Left renal pelvis (tissue), 4 donors: ENCODE results near the gene ZNF410. TPM values are rescaled to one million over a fixed set of nuclear protein-coding genes. Genes with fewer than 3 reads are reported as not detected.
"Not testable (repeated sequence)": the region's sequence is repeated elsewhere in the genome, so short reads cannot be mapped to it uniquely, and the experiment has no call there.

Experiments
- DNase-seq, 4 donors: peaks; one replicate each; pipeline ENCODE4 v3.0.0-alpha.2; 2013; ENCODE audit warnings: low read depth in 4 of 4, low spot score in 3 of 4
- polyA plus RNA-seq, 4 donors: library from polyadenylated mRNA; unstranded; fragments of 120-200 nt; gene quantifications; one replicate each; pipeline ENCODE4 v1.2.1, GENCODE V29; 2013; ENCODE audit not compliant: insufficient read length in 4 of 4

ZNF410 gene, protein sequence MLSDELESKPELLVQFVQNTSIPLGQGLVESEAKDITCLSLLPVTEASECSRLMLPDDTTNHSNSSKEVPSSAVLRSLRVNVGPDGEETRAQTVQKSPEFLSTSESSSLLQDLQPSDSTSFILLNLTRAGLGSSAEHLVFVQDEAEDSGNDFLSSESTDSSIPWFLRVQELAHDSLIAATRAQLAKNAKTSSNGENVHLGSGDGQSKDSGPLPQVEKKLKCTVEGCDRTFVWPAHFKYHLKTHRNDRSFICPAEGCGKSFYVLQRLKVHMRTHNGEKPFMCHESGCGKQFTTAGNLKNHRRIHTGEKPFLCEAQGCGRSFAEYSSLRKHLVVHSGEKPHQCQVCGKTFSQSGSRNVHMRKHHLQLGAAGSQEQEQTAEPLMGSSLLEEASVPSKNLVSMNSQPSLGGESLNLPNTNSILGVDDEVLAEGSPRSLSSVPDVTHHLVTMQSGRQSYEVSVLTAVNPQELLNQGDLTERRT
- 10 to 100 TPM; 45.3 to 63.6 (median 60.5) TPM for polyA plus RNA-seq

- DNase-seq, result peak; percentile 81 to 89 (median 88)
Observed at GRCh38 chr14:73886449-73887317, at the start of gene ZNF410. TSS of gene ZNF410 (plus strand) at chr14:73886859. CDS start at chr14:73892176, 5,317 bp downstream.

- not testable (repeated sequence) for DNase-seq
Observed at GRCh38 chr14:73838293-73839034, 48.2 kb upstream of the ZNF410 start.

- no peak for DNase-seq
Observed at GRCh38 chr14:73842201-73842600, 44.5 kb upstream of the ZNF410 start.

DNA sequence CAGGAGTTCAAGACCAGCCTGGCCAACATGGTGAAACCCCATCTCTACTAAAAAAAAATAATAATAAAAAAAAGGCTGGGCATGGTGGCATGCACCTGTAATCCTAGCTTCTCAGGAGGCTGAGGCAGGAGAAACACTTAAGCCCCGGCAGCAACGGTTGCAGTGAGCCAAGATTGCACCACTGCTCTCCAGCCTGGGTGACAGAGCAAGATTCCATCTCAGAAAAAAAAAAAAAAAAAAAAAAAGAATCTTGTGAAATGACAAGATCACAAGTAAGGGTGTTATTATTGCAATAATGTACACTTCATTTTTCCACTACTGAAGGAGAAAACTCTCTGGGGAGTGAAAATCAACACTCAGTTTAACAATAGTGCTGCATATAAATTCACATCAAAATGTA, 43.8 kb upstream of the ZNF410 start:
- no peak for DNase-seq

DNA sequence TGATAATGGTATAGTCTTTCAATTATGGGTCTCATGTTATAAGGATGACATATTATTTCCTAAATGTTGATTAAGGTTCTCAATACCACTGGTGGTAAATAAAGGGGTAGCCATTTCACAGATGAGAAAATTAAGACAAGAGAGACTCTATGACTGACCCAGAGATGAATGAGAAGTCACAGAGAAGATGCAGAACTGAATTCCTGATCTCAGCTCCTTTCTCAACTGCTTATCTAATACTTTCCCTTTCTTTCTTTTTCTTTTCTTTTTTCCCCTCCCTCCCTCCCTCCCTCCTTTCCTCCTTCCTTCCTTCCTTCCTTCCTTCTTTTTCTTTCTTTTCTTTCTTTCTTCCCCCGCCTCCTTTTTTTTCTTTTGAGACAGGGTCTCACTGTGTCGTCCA, 43.4 kb upstream of the ZNF410 start:
- DNase-seq, result no peak

GRCh38 chr14:73846947-73847346, 39.7 kb upstream of the ZNF410 start:
- DNase-seq, result no peak

- no peak for DNase-seq
Observed at GRCh38 chr14:73851000-73851399, 35.7 kb upstream of the ZNF410 start.

- DNase-seq, result peak; percentile 90 to 94 (median 92)
Observed at GRCh38 chr14:73851567-73852382, 34.9 kb upstream of the ZNF410 start, which contains the start of gene PTGR2. TSS of gene PTGR2 (plus strand) at chr14:73851831. CDS start at chr14:73858863, 7,032 bp downstream.

- DNase-seq, result no peak
Observed at GRCh38 chr14:73859145-73859544, 27.5 kb upstream of the ZNF410 start.

DNA sequence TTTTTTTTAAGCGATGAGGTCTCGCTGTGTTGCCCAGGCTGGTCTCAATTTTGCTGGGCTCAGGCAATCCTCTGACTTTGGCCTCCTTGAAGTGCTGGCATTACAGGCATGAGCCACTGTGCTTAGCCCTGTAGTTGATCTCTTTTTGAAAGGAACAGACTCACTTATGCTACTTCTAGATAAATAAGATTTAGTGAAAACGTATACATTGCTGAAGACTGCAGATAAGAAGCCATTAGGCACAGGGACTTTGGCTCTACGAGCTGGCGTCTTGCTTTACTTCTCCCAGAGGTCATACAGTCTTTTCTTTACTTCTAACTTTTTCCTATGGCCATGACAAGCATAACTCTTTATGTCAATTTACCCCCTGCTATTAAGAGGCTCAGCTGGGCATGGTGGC, 25.6 kb upstream of the ZNF410 start:
- DNase-seq, result no peak

DNA sequence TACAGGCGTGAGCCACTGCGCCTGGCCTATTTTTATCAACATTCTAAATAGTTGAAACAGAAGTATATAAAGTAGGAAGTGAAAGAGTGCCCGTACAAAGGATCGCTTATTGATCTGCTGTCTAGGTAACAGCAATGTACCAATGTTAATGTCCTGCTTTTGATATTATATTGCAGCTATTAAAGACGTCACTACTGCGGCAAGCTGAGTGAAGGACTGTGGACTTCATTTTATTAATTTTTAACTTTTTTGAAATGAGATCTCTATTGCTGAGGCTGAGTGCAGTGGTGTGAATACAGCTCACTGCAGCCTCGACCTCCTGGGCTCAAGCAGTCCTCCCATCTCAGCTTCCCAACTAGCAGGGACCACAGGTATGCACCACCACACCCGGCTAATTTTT, 24.2 kb upstream of the ZNF410 start:
- DNase-seq, result no peak

GRCh38 chr14:73863209-73863608, 23.4 kb upstream of the ZNF410 start:
- no peak for DNase-seq

GRCh38 chr14:73865534-73866113, 21.0 kb upstream of the ZNF410 start:
- DNase-seq, result no peak

- not testable (repeated sequence) for DNase-seq
Observed at GRCh38 chr14:73869754-73870153, 16.9 kb upstream of the ZNF410 start.

- no peak for DNase-seq
Observed at GRCh38 chr14:73870525-73871235, 16.0 kb upstream of the ZNF410 start.

DNA sequence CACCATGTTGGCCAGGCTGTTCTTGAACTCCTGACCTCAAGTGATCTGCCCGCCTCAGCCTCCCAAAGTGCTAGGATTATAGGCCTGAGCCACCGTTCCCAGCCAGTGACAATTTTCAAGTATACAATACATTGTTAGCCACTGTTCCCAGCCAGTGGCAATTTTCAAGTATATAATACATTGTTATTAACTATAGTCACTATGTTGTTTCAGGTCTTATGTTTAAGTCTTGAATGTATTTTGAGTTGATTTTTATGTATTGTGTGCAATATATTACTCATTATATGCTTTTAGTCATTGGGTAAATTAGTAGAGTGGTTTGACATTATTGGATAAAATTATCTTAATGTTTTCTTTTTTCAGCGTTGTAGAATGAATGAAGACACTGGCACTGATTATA, 13.0 kb upstream of the ZNF410 start:
- DNase-seq, result no peak

- DNase-seq, result no peak
Observed at GRCh38 chr14:73877790-73878189, 8.9 kb upstream of the ZNF410 start.

DNA sequence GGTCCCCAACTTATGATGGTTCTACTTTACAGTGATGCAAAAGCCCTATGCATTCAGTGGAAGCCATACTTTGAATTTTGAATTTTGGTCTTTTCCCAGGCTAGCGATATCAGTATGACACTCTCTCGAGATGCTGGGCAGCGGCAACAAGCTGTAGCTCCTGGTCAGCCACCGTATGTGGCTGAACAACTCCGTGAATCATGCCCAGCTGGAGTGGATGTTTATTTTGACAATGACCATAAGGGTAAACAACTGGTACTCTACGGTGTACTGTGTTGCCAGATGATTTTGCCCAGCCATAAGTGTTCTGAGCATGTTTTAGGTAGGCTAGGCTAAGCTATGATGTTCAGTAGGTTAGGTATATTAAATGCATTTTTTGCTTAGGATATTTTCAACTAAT, 8.2 kb upstream of the ZNF410 start:
- no peak for DNase-seq

GRCh38 chr14:73879027-73879426, 7.6 kb upstream of the ZNF410 start:
- no peak for DNase-seq
